GM21423 (cell line): Measurements from ENCODE around the gene NUFIP1.
A peak's percentile ranks its signal among the peaks of the same experiment; 100 is the strongest.
"Not testable (repeated sequence)": the region's sequence is repeated elsewhere in the genome, so short reads cannot be mapped to it uniquely, and the experiment has no call there.

Experiments
- ATAC-seq: cut with Tn5 transposase; IDR thresholded peaks from one replicate; pipeline ENCODE4 v1.9.1; 2021; ENCODE audit warnings: mild to moderate bottlenecking, moderate library complexity; ENCODE audit not compliant: unreplicated experiment

NUFIP1 gene

GRCh38 chr13:44921931-44922758 is 67.1 kb downstream of the NUFIP1 start:
- ATAC-seq = no peak

GRCh38 chr13:44921246-44921877 is 67.9 kb downstream of the NUFIP1 start:
- ATAC-seq = no peak

GRCh38 chr13:44920013-44920412 is 69.3 kb downstream of the NUFIP1 start:
- no peak for ATAC-seq

GRCh38 chr13:44919104-44919804 is 70.0 kb downstream of the NUFIP1 start:
- ATAC-seq = no peak

GRCh38 chr13:44918326-44919103 is 70.8 kb downstream of the NUFIP1 start:
- peak; percentile 81 for ATAC-seq

GRCh38 chr13:44917589-44918325 is 71.5 kb downstream of the NUFIP1 start:
- peak; percentile 73 for ATAC-seq

GRCh38 chr13:44912278-44913016 is 76.8 kb downstream of the NUFIP1 start:
- ATAC-seq = no peak

GRCh38 chr13:44908712-44909111 is 80.6 kb downstream of the NUFIP1 start:
- ATAC-seq = no peak

GRCh38 chr13:44908266-44908665 is 81.0 kb downstream of the NUFIP1 start:
- ATAC-seq = no peak

- no peak for ATAC-seq
These were observed 82.6 kb downstream of the NUFIP1 start for GRCh38 chr13:44906713-44907112.

GRCh38 chr13:44906230-44906629 is 83.0 kb downstream of the NUFIP1 start:
- no peak for ATAC-seq

GRCh38 chr13:44905556-44905955 is 83.7 kb downstream of the NUFIP1 start:
- ATAC-seq = no peak

GRCh38 chr13:44904967-44905366 is 84.3 kb downstream of the NUFIP1 start:
- ATAC-seq = no peak

GRCh38 chr13:44903574-44903985 is 85.7 kb downstream of the NUFIP1 start:
- no peak for ATAC-seq

GRCh38 chr13:44902738-44903137 is 86.5 kb downstream of the NUFIP1 start:
- ATAC-seq = no peak

- ATAC-seq = no peak
These were observed 89.3 kb downstream of the NUFIP1 start for GRCh38 chr13:44899967-44900366.

GRCh38 chr13:44898308-44898707 is 91.0 kb downstream of the NUFIP1 start:
- not testable (repeated sequence) for ATAC-seq

- no peak for ATAC-seq
These were observed 93.3 kb downstream of the NUFIP1 start for GRCh38 chr13:44895953-44896335.

GRCh38 chr13:44895264-44895952 is 93.9 kb downstream of the NUFIP1 start:
- no peak for ATAC-seq
